Mesenteric fat pad (tissue), 1 donor: ENCODE results near the gene ZDHHC22. TPM values are rescaled to one million over a fixed set of nuclear protein-coding genes. Genes with fewer than 3 reads are reported as not detected.
A peak's percentile ranks its signal among the peaks of the same experiment; 100 is the strongest.

ENCODE experiments used
- DNase-seq: peaks from one replicate; pipeline ENCODE4 v3.0.0-alpha.2; 2020; ENCODE audit warnings: low spot score
- total RNA-seq: library from RNA; stranded (reverse); fragmentation: NEBNext Ultra II Directional; extraction: Animal tissue kit (Norgen Biotek cat#: 25700); gene quantifications from one replicate; pipeline ENCODE4 v1.2.1, GENCODE V29; 2021
- donor health status: DM: yes; HTN: yes; CAD: no.

ZDHHC22 gene
- total RNA-seq, 1 donor from 2014 or later, result not detected

DNA sequence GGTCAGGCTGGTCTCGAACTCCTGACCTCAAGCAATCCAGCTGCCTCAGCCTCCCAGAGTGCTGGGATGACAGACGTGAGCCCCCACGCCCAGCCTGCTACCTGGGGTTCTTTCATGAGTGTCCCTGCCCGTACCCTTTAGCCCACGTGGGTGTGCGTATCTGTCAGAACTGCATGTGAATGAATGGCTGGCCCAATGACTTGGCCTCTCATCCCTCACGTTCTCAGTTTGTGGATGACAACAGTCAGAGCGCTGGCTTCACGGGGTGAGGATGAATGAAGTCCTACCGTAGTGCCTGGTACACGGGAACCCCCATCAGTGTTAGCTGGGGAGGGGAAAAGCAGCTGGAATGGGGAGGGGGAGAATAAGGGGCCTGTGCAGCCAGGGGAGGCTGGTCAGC, 16.1 kb upstream of the ZDHHC22 start:
- DNase-seq, result no peak

DNA sequence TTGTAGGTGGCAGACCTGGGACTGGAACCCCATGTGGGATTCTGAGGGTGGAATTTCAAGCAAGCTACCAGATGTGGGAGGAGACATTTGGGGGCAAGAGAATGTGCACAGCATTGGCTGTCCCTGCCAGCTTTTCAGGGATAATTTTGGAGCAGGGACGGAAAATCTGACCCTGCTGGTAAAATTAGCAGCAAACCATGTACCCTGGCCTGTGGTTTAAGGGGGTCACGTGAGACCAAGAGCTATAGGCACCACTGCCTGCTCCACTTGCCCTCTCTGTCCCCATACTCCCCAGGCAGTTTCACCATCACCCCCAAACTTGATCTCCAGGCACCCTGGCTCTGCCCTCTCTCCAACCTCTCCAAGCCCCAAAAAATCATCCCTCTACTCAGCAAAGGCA, 13.5 kb upstream of the ZDHHC22 start:
- no peak for DNase-seq

GRCh38 chr14:77154421-77154820, 12.8 kb upstream of the ZDHHC22 start:
- DNase-seq, result no peak

DNA sequence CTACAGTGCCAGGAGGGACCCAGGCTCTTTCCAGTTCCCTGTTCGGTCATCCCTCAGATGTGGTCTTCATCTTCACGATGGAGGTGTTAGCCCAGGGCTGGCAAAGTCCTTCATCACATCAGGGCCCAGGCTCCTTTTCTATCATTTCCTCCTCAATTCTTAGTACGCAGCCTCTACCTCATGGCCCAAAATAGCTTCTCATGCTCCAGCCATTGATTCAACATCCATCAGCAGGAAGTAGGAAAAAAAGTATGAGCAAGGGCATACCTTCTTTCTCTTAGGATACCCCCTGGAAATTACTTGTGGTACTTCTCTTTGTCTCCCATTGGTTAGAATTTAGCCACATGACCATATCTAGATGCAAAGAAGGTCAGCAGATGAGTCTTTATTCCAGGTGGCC, 12.2 kb upstream of the ZDHHC22 start:
- no peak for DNase-seq

DNA sequence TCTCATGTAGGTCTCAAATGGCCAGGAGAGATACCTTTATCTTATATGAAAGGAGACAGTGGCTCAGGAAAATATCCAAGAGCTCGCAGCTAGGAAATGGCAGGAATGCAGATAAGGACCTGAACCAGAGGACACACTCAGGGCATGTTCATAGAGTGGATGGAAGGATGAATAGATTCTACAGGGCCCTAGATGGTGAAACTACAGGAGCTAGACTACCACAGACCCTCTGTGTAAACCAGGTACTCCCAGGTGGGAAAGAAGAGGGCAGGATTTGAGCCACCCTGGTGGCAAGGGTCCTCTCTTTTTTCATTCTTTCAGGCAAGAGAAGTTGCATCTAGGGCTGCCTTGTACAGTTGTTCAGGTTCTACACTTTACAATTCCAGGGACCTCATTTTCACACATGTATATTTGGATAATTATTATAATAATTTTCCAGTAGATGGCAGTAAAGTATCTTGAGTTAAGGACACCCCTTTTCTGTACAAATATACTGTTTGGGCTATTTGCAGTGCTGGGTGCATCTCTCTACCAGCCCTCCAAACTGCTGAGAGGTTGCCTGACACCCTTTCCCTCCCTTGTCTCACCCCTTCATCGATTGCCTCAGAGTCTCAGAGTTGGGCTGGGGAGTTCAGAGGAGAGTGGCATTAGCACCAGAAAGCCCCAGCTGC, 10.5 kb upstream of the ZDHHC22 start:
- DNase-seq, result no peak

GRCh38 chr14:77151245-77151644, 9.7 kb upstream of the ZDHHC22 start:
- peak; percentile 26 for DNase-seq

DNA sequence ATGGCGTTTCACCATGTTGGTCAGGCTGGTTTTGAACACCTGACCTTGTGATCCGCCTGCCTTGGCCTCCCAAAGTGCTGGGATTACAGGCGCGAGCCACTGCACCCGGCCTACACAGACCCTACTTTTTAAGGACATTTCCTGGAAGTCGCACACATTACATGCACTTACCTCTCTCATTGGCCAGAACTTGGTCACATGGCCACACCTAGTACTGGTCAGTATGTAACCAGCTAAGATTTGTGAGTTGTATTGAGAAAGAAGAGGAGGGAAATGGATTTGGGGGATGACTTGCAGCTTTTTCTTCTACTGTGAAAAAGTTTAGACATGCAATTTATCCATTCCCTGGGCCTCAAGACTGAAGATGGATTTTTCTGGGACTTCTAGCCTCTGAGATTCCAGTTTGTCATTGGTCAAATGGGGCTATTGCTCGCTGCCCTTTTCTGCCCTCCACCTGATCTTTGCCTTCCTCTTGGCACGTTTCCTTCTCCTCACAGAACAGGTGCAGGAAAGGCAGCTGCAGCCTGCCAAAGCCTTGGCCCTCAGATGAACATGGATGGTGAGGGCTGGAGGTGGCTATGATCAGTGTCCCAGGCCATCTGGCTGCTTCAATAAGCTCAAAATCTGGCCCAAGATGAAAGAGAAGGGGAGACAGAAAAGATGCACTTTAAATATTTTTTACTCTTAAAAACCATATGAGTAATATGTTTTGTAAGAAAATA, 7.1 kb upstream of the ZDHHC22 start:
- DNase-seq, result peak; percentile 35

GRCh38 chr14:77145975-77146740, 4.6 kb upstream of the ZDHHC22 start:
- DNase-seq, result peak; percentile 59

DNA sequence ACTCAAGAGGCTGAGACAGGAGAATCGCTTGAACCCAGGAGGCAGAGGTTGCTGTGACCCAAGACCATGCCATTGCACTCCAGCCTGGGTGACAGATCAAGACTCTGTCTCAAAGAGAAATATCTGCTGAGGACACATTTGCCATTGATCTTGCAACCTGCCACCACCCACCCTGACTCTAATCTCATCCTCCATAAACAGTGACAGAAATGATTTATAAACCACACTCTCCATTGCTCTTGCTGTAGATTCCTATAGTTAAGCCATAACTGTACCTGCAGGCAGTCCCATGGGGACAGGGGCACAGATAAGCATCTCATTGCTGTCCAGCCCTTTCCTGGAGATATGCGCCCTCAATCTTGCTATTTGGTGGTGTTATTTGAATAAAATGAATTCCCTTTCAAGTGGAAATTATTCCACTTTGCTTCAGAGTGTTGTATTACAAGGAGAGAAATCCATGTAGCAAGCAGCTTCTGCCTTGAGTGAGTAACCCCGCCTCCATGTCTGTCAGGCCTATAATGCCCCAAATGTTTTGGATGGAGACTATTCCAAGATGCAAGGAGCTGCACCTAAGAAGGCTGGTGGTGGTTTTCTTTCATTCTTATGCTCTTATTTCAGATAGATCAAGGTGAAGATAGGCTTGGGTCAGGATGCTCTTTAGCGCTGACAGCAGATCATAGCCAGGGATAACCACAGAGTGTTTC, 3.0 kb upstream of the ZDHHC22 start:
- no peak for DNase-seq

GRCh38 chr14:77143071-77143470, 1.5 kb upstream of the ZDHHC22 start:
- no peak for DNase-seq

- DNase-seq, result no peak
Observed at GRCh38 chr14:77142005-77142800, 612 bp upstream of the ZDHHC22 start.

DNA sequence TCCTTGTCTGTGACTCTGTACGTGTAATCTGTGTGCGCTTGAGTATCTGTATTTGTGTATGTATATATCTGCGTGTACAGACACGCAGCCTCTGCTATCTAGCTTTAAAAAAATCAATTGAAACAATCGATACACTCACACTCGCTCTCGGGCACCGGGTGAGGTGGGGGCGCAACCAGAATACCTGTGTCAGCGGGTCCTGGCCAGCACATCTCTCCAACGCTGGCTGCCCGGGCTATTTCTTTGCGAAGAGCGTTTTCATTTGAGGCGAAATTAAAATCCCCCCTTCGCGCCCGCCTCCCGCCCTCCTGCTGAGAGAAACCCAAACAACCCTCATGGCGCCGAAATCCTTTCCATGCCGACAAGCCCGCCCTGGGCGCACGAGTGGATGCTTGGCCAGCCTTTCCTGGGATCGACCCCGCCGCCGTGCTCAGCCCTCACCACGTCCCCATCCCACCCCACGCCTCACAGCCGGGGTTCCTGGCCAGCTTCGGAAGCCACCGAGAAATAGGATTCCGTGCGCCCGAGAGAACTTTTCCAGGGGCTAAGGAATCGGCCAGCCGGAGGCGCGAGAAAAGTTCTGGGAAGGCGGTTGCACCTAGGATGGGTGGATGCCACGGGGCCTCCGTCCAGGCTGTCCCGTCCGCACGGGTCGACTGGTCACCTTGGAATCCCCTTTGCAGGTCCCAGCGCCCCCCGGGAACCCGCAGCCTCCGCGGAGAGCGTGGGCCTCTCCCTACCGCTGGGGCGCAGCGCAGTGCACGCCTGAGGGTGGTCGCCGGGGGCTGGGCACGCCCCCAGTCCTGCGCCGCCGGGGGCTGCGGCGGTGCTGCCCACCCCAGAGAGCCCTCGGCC, 1.0 kb downstream of the ZDHHC22 start:
- DNase-seq, result no peak

DNA sequence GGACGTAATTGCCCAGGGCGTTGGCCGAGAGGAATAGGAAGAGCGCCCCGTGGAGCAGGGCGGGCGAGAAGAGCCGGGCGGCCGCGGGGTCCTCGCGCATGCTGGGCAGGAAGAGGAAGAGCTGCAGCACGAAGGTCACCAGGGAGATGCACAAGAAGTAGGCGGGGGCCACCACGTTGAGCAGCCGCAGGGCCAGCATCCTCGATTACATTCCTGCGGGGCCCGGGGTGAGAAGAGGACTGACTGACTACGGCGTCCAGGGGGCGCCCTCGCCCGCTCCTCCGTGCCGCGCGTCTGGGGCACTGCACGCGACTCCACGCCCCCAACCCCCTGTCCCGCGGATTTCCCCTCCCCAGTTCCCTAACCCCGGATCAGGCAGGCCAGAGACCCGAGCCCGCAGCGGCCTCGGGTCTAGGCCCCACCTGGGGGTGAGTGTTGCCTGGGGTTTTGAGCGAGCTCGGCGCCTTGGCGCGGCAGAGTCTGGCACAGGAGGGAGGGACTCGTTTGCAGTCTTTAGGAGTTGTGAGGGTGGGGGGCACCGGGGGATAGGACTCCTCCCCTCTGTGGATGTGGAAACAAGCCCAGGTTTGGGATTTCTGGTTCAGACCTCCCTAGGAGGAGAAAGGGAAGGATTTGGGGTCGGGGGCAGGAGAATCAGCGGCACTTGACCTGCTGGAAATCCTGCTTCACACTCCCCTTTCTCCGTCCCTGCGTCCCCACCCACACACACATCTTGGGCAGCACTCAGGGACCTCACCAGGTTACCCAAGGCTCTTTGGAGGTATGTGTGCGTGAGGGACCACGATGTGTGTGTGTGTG, 1.8 kb downstream of the ZDHHC22 start:
- no peak for DNase-seq

- no peak for DNase-seq
Observed at GRCh38 chr14:77139022-77139421, 2.6 kb downstream of the ZDHHC22 start.

- DNase-seq, result peak; percentile 77
Observed at GRCh38 chr14:77133720-77134338, 7.8 kb downstream of the ZDHHC22 start.

- peak; percentile 30 for DNase-seq
Observed at GRCh38 chr14:77131871-77132486, 9.6 kb downstream of the ZDHHC22 start.

- DNase-seq, result peak; percentile 76
Observed at GRCh38 chr14:77131206-77131605, 10.4 kb downstream of the ZDHHC22 start.

GRCh38 chr14:77130386-77130785, 11.2 kb downstream of the ZDHHC22 start:
- DNase-seq, result peak; percentile 45
